IMR-90 (cell line): ENCODE measurements around the gene TASP1. TPM values are rescaled to one million over a fixed set of nuclear protein-coding genes. Genes with fewer than 3 reads are reported as not detected.

Experiments
- ATAC-seq: fragments of 200-7000 bp; cut with Tn5 transposase; 2 replicates; pipeline ENCODE4 v1.9.1; 2020; ENCODE audit warnings: low read depth, mild to moderate bottlenecking, moderate library complexity
- BruUV-seq: library from RNA; stranded (reverse); fragments of 400-500 nt; replicated peaks from 2 replicates; lab custom pipeline; 2021; lab: Mats Ljungman, UMichigan
- CTCF ChIA-PET: fragments of 300-600 bp; formaldehyde crosslinking; extraction: SDS; loops from one replicate; lab custom pipeline; 2021; ENCODE audit warnings: antibody characterized with exemption; lab: Yijun Ruan, JAX
- POLR2A ChIA-PET: fragments of 300-600 bp; sonication (Branson Sonifier 250); formaldehyde crosslinking; loops from one replicate; lab custom pipeline; 2022; ENCODE audit warnings: antibody characterized with exemption; ENCODE audit not compliant: unreplicated experiment; lab: Charles Lee
- DNase-seq: peaks from one replicate; pipeline ENCODE4 v3.0.0; 2013
- H2AFZ ChIP-seq: replicated peaks from 2 replicates; pipeline ENCODE3; 2013; ENCODE audit warnings: low read length, mild to moderate bottlenecking; ENCODE audit not compliant: poor library complexity
- H2AK5ac ChIP-seq: 2 replicates; pipeline ENCODE4 v1.6.1; 2013; ENCODE audit warnings: low read depth, low read length, inconsistent platforms
- H2AK9ac ChIP-seq: replicated peaks from 2 replicates; pipeline ENCODE3; 2013; ENCODE audit warnings: mild to moderate bottlenecking, low read depth, low read length, moderate library complexity; ENCODE audit not compliant: poor library complexity
- H2BK120ac ChIP-seq: 2 replicates; pipeline ENCODE4 v1.6.1; 2013; ENCODE audit warnings: low read depth, low read length, inconsistent platforms
- H2BK15ac ChIP-seq: 3 replicates; pipeline ENCODE4 v1.6.1; 2013; ENCODE audit warnings: low read depth, low read length, inconsistent platforms
- H2BK20ac ChIP-seq: 2 replicates; pipeline ENCODE4 v1.6.1; 2013; ENCODE audit warnings: low read depth, mild to moderate bottlenecking, inconsistent platforms, low read length, moderate library complexity
- H2BK5ac ChIP-seq: 2 replicates; pipeline ENCODE4 v1.6.1; 2013; ENCODE audit warnings: mild to moderate bottlenecking, low read depth, low read length, inconsistent platforms; ENCODE audit not compliant: poor library complexity, severe bottlenecking
- H3K14ac ChIP-seq: replicated peaks from 2 replicates; pipeline ENCODE4 v1.6.1; 2013; ENCODE audit warnings: low read depth, low read length, inconsistent platforms
- H3K18ac ChIP-seq: 2 replicates; pipeline ENCODE4 v1.6.1; 2013; ENCODE audit warnings: low read depth, low read length, control low read depth
- H3K23ac ChIP-seq: 2 replicates; pipeline ENCODE4 v1.6.1; 2013; ENCODE audit warnings: low read depth, low read length, inconsistent platforms
- H3K27ac ChIP-seq: 2 replicates; pipeline ENCODE4 v1.5.1; 2013; ENCODE audit warnings: mild to moderate bottlenecking, control low read depth, low read length; ENCODE audit not compliant: insufficient read depth
- H3K27me3 ChIP-seq: 2 replicates; pipeline ENCODE4 v1.6.1; 2013; ENCODE audit warnings: low read length; ENCODE audit not compliant: control insufficient read depth, insufficient read depth
- H3K36me3 ChIP-seq: 2 replicates; pipeline ENCODE4 v1.6.1; 2013; ENCODE audit warnings: low read length, mixed read lengths; ENCODE audit not compliant: control insufficient read depth, insufficient read depth
- H3K4ac ChIP-seq: 2 replicates; pipeline ENCODE4 v1.6.1; 2013; ENCODE audit warnings: low read depth, low read length, inconsistent platforms
- H3K4me1 ChIP-seq: 2 replicates; pipeline ENCODE4 v1.6.1; 2013; ENCODE audit warnings: low read length, mixed read lengths; ENCODE audit not compliant: control insufficient read depth, insufficient read depth
- H3K4me2 ChIP-seq: 2 replicates; pipeline ENCODE4 v1.6.1; 2013; ENCODE audit warnings: low read depth, mild to moderate bottlenecking, control low read depth, low read length, moderate library complexity
- H3K4me3 ChIP-seq: 2 replicates; pipeline ENCODE4 v1.5.1; 2013; ENCODE audit warnings: low read depth, mild to moderate bottlenecking, control low read depth, low read length, moderate library complexity; ENCODE audit not compliant: insufficient read depth
- H3K56ac ChIP-seq: 2 replicates; pipeline ENCODE4 v1.6.1; 2013; ENCODE audit warnings: low read length, inconsistent platforms; ENCODE audit not compliant: insufficient read depth; ENCODE audit errors: extremely low read depth
- H3K79me1 ChIP-seq, 2 experiments: 2 replicates each; pipeline ENCODE4 v1.6.1; 2013; ENCODE audit warnings: low read length in 2 of 2, inconsistent platforms in 1 of 2, low read depth in 1 of 2
- H3K9ac ChIP-seq: 2 replicates; pipeline ENCODE4 v1.6.1; 2013; ENCODE audit warnings: low read depth, low read length, control low read depth
- H3K9me1 ChIP-seq: 2 replicates; pipeline ENCODE4 v1.6.1; 2013; ENCODE audit warnings: low read length, inconsistent platforms; ENCODE audit not compliant: insufficient read depth
- H3K9me3 ChIP-seq: 2 replicates; pipeline ENCODE4 v1.6.1; 2013; ENCODE audit warnings: low read length; ENCODE audit not compliant: control insufficient read depth, insufficient read depth
- H4K20me1 ChIP-seq: 2 replicates; pipeline ENCODE4 v1.6.1; 2013; ENCODE audit warnings: low read length, inconsistent platforms; ENCODE audit not compliant: insufficient read depth
- H4K5ac ChIP-seq: 2 replicates; pipeline ENCODE4 v1.6.1; 2013; ENCODE audit warnings: mild to moderate bottlenecking, low read depth, low read length, control low read depth
- H4K8ac ChIP-seq, 2 experiments: 2 replicates each; pipeline ENCODE4 v1.6.1; 2013; ENCODE audit warnings: low read depth in 2 of 2, low read length in 2 of 2, control low read depth in 1 of 2, inconsistent platforms in 1 of 2
- H4K91ac ChIP-seq: 2 replicates; pipeline ENCODE4 v1.6.1; 2013; ENCODE audit warnings: low read depth, low read length, inconsistent platforms; ENCODE audit not compliant: insufficient read depth
- BHLHE40 ChIP-seq: fragments of 150-350 bp; IDR thresholded peaks from 2 replicates; pipeline ENCODE4 v1.6.1; 2016; ENCODE audit warnings: mild to moderate bottlenecking, low read depth, low read length
- CEBPB ChIP-seq: IDR thresholded peaks from 2 replicates; pipeline ENCODE4 v1.6.1; 2012; ENCODE audit warnings: low read depth, low read length, improper control_type of control experiment
- CTCF ChIP-seq: conservative IDR thresholded peaks from 2 replicates; pipeline ENCODE4 v1.5.1; 2012; ENCODE audit warnings: mild to moderate bottlenecking, low read depth, low read length, improper control_type of control experiment
- FOS ChIP-seq: fragments of 150-350 bp; IDR thresholded peaks from 2 replicates; pipeline ENCODE4 v1.6.1; 2016; ENCODE audit warnings: low read depth, low read length
- MAZ ChIP-seq: IDR thresholded peaks from 2 replicates; pipeline ENCODE4 v1.6.1; 2012; ENCODE audit warnings: low read depth, mild to moderate bottlenecking, low read length, improper control_type of control experiment, moderate library complexity, borderline replicate concordance
- MXI1 ChIP-seq: IDR thresholded peaks from 2 replicates; pipeline ENCODE4 v1.6.1; 2012; ENCODE audit warnings: low read depth, mild to moderate bottlenecking, low read length, moderate library complexity, borderline replicate concordance
- NFE2L2 ChIP-seq: fragments of 150-350 bp; IDR thresholded peaks from 2 replicates; pipeline ENCODE4 v1.6.1; 2016; ENCODE audit warnings: low read depth, mild to moderate bottlenecking, low read length
- RAD21 ChIP-seq: IDR thresholded peaks from 2 replicates; pipeline ENCODE4 v1.6.1; 2012; ENCODE audit warnings: low read length, improper control_type of control experiment
- RCOR1 ChIP-seq: IDR thresholded peaks from 2 replicates; pipeline ENCODE4 v1.6.1; 2012; ENCODE audit warnings: mild to moderate bottlenecking, low read length, improper control_type of control experiment; ENCODE audit not compliant: insufficient replicate concordance
- RFX5 ChIP-seq: IDR thresholded peaks from 2 replicates; pipeline ENCODE4 v1.8.0; 2012; ENCODE audit warnings: low read depth, mild to moderate bottlenecking, low read length, moderate library complexity
- SMC3 ChIP-seq: fragments of 150-350 bp; IDR thresholded peaks from 2 replicates; pipeline ENCODE4 v1.6.1; 2016; ENCODE audit warnings: low read depth, mild to moderate bottlenecking, antibody characterized with exemption, low read length, moderate library complexity
- USF2 ChIP-seq: fragments of 150-350 bp; IDR thresholded peaks from 2 replicates; pipeline ENCODE4 v1.6.1; 2017; ENCODE audit warnings: mild to moderate bottlenecking, antibody characterized with exemption, low read length, low read depth
- WGBS, 2 experiments: methylation state at CpG; one replicate each; pipeline versions ENCODE4 v1.1.5 to v1.1.7; 2013; ENCODE audit warnings: missing lambda C conversion rate in 2 of 2; ENCODE audit not compliant: insufficient read length in 1 of 2; ENCODE audit errors: extremely low coverage in 2 of 2; 5-methylcytosine and 5-hydroxymethylcytosine counted together
- dilution Hi-C: fragments of 300-500 bp; cut with HindIII; formaldehyde crosslinking; loops from one replicate; pipeline ENCODE4 v1.14.3; 2018; ENCODE audit warnings: low sequenced_read_pairs; ENCODE audit not compliant: unreplicated experiment
- in situ Hi-C: fragments of 300-500 bp; cut with MboI; formaldehyde crosslinking; loops from 3 replicates; pipeline ENCODE4 v1.14.3; 2019; ENCODE audit warnings: low sequenced_read_pairs, inconsistent platforms, mixed read lengths
- intact Hi-C: fragments of 100-400 bp; cut with micrococcal nuclease; formaldehyde crosslinking; loops from 2 replicates; pipeline ENCODE4 v1.10.0; 2022
- polyA plus RNA-seq, 3 experiments: library from polyadenylated mRNA; depleted of rRNA; stranded (reverse); fragments of >200 nt; gene quantifications; 2 replicates each; pipeline ENCODE4 v1.2.3, GENCODE V29; 2012; ENCODE audit warnings: low replicate concordance in 1 of 3
- total RNA-seq: library from RNA; depleted of rRNA; stranded (reverse); fragments of >200 nt; gene quantifications from 2 replicates; pipeline ENCODE4 v1.2.3, GENCODE V29; 2012

The TASP1 gene
- total and polyA plus RNA-seq, 2 of the 4 experiments (the other 2 are of a cell fraction): 3.9 to 7.9 TPM

GRCh38 chr20:13549451-13549850, 89.3 kb downstream of the TASP1 start:
- Histone ChIP-seq H3K9me1 (no peaks in the 10 kb centered on the region), H2BK20ac (no peak overlapping the region), H2AFZ (no peak overlapping the region), H3K79me1 (no peaks in the 10 kb centered on the region), H4K91ac (no peak overlapping the region), H2BK15ac (no peak overlapping the region), H4K8ac (no peak overlapping the region), H3K27me3 (no peaks in the 10 kb centered on the region), H3K56ac (no peak overlapping the region), H3K14ac (no peak overlapping the region), H3K27ac (no peak overlapping the region), H3K23ac (no peak overlapping the region), H4K20me1 (no peaks in the 10 kb centered on the region), H3K4me3 (no peak overlapping the region), H2AK5ac (no peak overlapping the region), H2BK5ac (no peak overlapping the region), H3K4me2 (no peak overlapping the region), H3K4me1 (peaks cover 2% of the 10 kb centered on the region; the same call in 1 of the 2 replicates), H3K4ac (no peak overlapping the region), H3K18ac (no peak overlapping the region), H4K5ac (no peak overlapping the region), H3K9ac (no peak overlapping the region), H3K36me3 (no peaks in the 10 kb centered on the region), H2BK120ac (no peak overlapping the region), H3K9me3 (no peaks in the 10 kb centered on the region), H2AK9ac (no peak overlapping the region)
- intact Hi-C loops (loop anchor here (5.0 kb wide), 3 partner anchors 152 to 287 kb away; no protein-coding TSS in a partner anchor), in situ Hi-C loops (loop anchor here (10.0 kb wide), 1 partner anchor 435 kb away; no protein-coding TSS in a partner anchor), dilution Hi-C loops (no loop called here)
- CTCF ChIA-PET: interaction anchor here (5.1 kb wide), 1 partner anchor 225 kb away, joined by 28 read pairs; no protein-coding TSS in a partner anchor
- POLR2A ChIA-PET: no interaction called here
- no CpG with 5 or more reads among the region's 1 CpG for WGBS, 2 experiments
- TF ChIP-seq NFE2L2 (no peak), RAD21 (no peak), RFX5 (no peak), SMC3 (no peak), BHLHE40 (no peak), MAZ (no peak), USF2 (no peak), CEBPB (no peak), MXI1 (no peak), RCOR1 (no peak), CTCF (no peak), FOS (no peak)
- ATAC-seq (no peak), DNase-seq (no peak)
- no TSS peak for BruUV-seq
